ENCODE measurements around the gene GLOD4.

Gene GLOD4

DNA sequence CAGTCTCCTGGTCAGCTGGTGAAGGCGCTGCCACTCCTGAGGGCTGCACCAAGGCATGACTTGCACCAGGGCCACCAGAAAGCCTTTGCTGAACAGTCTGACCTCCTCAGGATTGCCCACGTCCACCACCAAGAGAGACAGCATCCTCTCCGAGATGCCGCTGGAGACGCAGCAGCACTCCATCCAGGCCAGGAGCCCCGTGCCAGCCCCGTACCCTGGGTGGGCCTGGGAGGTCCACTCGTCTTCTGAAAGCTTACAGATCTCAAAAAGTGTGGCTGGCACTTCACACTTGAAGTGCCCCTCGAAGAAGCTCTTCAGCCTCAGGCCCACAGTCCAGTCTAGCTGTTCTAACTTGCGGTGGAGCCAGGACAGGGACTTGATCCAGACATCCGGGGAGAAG lies 36.7 kb downstream of the GLOD4 start:
- H3K4me3 ChIP-seq (ENCODE audit: low read length), result no peak overlapping the region
- DNase-seq (ENCODE audit: low read depth), result no peak
- TF ChIP-seq, protein P1, sequence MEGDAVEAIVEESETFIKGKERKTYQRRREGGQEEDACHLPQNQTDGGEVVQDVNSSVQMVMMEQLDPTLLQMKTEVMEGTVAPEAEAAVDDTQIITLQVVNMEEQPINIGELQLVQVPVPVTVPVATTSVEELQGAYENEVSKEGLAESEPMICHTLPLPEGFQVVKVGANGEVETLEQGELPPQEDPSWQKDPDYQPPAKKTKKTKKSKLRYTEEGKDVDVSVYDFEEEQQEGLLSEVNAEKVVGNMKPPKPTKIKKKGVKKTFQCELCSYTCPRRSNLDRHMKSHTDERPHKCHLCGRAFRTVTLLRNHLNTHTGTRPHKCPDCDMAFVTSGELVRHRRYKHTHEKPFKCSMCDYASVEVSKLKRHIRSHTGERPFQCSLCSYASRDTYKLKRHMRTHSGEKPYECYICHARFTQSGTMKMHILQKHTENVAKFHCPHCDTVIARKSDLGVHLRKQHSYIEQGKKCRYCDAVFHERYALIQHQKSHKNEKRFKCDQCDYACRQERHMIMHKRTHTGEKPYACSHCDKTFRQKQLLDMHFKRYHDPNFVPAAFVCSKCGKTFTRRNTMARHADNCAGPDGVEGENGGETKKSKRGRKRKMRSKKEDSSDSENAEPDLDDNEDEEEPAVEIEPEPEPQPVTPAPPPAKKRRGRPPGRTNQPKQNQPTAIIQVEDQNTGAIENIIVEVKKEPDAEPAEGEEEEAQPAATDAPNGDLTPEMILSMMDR (conservative IDR thresholded peaks at IDR 0.05; ENCODE audit: low read depth, low read length), result no peak

DNA sequence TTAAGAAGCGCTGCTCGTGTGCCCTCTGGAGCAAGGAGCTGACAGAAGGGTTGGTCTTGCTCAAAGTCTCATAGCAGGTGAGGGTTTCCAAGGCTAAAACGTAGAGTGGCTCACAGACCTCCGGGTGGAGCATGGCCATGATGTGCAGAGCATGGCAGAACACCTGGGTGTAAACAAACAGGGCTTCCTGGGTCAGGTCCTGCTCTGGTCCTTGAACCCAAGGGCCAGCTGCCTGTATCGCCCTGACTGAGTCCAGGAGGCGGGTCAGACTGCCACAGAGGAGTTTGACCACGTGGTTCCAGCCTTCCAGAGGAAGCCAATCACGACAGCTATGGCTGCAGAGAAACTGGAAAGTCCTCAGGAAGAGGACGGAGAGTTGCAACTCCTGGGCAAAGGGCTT lies 37.1 kb downstream of the GLOD4 start:
- TF ChIP-seq, protein P1 (conservative IDR thresholded peaks at IDR 0.05; ENCODE audit: low read depth, low read length), result no peak
- no peak for DNase-seq (ENCODE audit: low read depth)
- H3K4me3 ChIP-seq (ENCODE audit: low read length), result no peak overlapping the region

DNA sequence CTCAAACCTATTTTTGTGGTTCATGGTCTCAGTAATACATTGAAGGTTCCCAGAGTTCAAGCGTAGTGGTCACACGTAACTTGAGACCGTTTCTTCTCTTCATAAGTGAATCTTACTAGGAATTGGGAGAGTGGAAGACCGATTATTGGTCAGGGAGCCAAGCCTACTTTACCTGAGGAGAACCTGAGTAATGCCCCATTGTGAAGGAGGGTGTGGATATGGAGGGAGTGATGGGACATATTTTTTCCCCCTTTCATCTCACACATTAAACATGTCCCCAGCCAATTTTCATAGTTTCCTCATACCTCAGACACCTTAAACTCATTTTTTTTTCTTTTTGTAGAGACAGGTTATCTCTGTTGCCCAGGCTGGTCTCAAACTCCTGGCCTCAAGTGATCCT lies 38.9 kb downstream of the GLOD4 start:
- TF ChIP-seq, protein P1 (conservative IDR thresholded peaks at IDR 0.05; ENCODE audit: low read depth, low read length), result no peak
- H3K4me3 ChIP-seq (ENCODE audit: low read length), result no peak overlapping the region
- DNase-seq (ENCODE audit: low read depth), result no peak

DNA sequence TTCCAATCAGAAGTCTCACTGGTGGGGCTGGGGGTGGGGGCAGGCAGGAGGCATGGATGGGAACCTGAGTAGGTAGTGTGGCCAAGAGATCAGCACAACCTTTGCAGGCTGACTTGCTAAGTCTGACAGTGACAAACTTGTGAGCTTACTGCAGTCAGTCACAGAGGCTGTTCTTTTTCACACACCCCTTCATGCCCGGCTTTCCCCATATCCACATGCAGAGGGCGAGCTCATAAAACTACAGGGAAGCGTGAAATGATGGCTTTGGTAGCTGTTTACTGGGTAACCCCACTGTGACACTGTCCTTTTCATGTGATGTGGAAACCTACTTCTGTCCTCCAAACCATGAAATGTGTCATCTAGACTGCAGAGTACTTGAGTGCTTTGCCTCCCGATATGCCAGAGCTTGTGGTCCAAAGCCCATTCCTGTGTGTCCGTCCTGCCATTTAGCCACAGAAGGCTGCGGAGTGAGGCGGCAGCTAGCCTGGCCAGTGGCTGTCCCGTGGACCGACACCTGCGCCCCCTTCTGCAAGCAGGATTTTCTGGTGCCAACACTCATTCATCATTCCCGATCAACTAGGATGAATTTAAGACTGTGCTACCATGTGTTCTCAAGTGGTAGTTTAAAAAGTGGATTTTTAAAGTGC lies 39.8 kb downstream of the GLOD4 start:
- DNase-seq (ENCODE audit: low read depth), result no peak
- TF ChIP-seq, protein P1 (conservative IDR thresholded peaks at IDR 0.05; ENCODE audit: low read depth, low read length), result no peak
- no peak overlapping the region for H3K4me3 ChIP-seq (ENCODE audit: low read length)

DNA sequence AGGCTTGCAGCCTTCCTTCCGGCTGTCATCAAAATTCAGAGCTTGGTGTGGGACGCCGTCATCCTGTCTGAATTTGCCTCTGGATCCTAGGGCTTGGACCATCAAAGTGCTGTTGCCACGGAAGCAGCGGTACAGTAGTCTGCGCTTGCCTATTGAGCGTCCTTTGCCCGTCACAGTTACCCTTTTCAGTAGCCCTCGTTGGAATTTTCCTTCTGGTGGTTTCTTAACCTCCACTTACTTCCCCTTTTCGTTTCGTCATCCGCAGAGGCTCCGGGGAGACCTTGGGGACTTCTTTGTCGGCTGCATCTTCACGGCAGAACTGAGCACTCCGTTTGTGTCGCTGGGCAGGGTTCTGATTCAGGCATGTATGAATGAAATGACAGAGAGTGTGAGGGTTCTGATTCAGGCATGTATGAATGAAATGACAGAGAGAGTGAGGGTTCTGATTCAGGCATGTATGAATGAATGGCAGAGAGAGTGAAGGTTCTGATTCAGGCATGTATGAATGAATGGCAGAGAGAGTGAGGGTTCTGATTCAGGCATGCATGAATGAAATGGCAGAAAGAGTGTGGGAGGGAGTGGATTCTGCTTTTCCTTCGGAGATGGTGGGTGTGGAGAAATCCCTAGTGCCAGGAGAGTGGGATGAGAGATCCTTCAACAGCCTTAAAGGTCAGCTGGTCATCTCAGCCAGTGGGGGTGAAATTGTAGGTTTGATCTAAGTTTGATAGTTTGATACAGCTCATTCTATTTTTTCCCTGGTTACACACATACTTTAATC lies 41.7 kb downstream of the GLOD4 start:
- TF ChIP-seq, protein P1 (conservative IDR thresholded peaks at IDR 0.05; ENCODE audit: low read depth, low read length), result no peak
- DNase-seq (ENCODE audit: low read depth), result no peak
- H3K4me3 ChIP-seq (ENCODE audit: low read length), result no peak overlapping the region

DNA sequence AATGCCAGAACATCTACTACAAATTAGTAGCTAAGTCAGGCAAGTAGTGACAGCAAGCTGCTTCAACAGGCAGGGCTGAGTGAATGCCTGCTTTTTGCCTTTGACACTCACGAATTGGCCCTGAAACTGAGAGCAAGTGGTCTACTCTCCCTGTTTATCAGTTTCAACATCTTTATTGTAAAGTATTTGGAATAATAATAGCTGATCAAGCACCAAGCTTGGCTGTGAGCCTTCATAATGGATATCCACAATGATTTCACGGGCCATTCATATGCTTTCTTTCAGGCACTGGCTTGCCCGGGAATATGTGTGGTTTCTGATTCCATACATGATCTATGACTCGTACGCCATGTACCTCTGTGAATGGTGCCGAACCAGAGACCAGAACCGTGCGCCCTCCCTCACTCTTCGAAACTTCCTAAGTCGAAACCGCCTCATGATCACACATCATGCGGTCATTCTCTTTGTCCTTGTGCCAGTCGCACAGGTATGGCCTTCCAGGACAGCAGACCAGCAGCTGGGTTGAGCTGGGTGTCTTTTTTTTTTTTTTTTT lies 44.4 kb downstream of the GLOD4 start:
- no peak overlapping the region for H3K4me3 ChIP-seq (ENCODE audit: low read length)
- no peak for DNase-seq (ENCODE audit: low read depth)
- TF ChIP-seq, protein P1 (conservative IDR thresholded peaks at IDR 0.05; ENCODE audit: low read depth, low read length), result no peak

All from retinal pigment epithelial cell (primary cell).